HCEC 1CT (cell line): ENCODE data around the gene AFAP1L1.

Source experiments
- DNase-seq: peaks from one replicate; pipeline ENCODE4 v3.0.0-alpha.2; 2017

AFAP1L1 gene

GRCh38 chr5:149288436-149288835, 16.8 kb downstream of the AFAP1L1 start:
- DNase-seq: no peak

- DNase-seq: no peak
These were observed 17.6 kb downstream of the AFAP1L1 start for GRCh38 chr5:149289301-149289700.

GRCh38 chr5:149294872-149295829, 23.5 kb downstream of the AFAP1L1 start:
- no peak for DNase-seq

- DNase-seq: no peak
These were observed 25.8 kb downstream of the AFAP1L1 start for GRCh38 chr5:149297340-149298025.

GRCh38 chr5:149298163-149298562, 26.5 kb downstream of the AFAP1L1 start:
- DNase-seq: no peak

- no peak for DNase-seq
These were observed 27.3 kb downstream of the AFAP1L1 start for GRCh38 chr5:149298842-149299404.

GRCh38 chr5:149299451-149300054, 27.9 kb downstream of the AFAP1L1 start:
- DNase-seq: no peak

GRCh38 chr5:149300441-149300840, 28.8 kb downstream of the AFAP1L1 start:
- no peak for DNase-seq

GRCh38 chr5:149301049-149301743, 29.5 kb downstream of the AFAP1L1 start:
- DNase-seq: no peak

GRCh38 chr5:149301744-149302380, 30.2 kb downstream of the AFAP1L1 start:
- peak; percentile 65 for DNase-seq

- DNase-seq: no peak
These were observed 31.0 kb downstream of the AFAP1L1 start for GRCh38 chr5:149302641-149303040.

- DNase-seq: peak; percentile 12
These were observed 31.6 kb downstream of the AFAP1L1 start for GRCh38 chr5:149303210-149303609.

- DNase-seq: no peak
These were observed 32.8 kb downstream of the AFAP1L1 start for GRCh38 chr5:149304195-149305078.

GRCh38 chr5:149309354-149309753, 37.7 kb downstream of the AFAP1L1 start:
- DNase-seq: no peak

- DNase-seq: no peak
These were observed 38.8 kb downstream of the AFAP1L1 start for GRCh38 chr5:149310488-149310887.

GRCh38 chr5:149310947-149311658, 39.4 kb downstream of the AFAP1L1 start:
- peak; percentile 32 for DNase-seq

GRCh38 chr5:149313151-149313841, 41.6 kb downstream of the AFAP1L1 start:
- DNase-seq: no peak

GRCh38 chr5:149314571-149315111, 43.0 kb downstream of the AFAP1L1 start:
- DNase-seq: no peak

- DNase-seq: no peak
These were observed 44.1 kb downstream of the AFAP1L1 start for GRCh38 chr5:149315753-149316152.
